Effector memory CD8-positive, alpha-beta T cell (primary cell): ENCODE results near the gene BRD4.
A peak's percentile ranks its signal among the peaks of the same experiment; 100 is the strongest.

ENCODE experiments used
- ATAC-seq: fragments of 150-1000 bp; cut with Tn5 transposase; replicated peaks from 2 replicates; pipeline ENCODE4 v1.10.0; 2021; ENCODE audit warnings: mild to moderate bottlenecking, moderate library complexity
- DNase-seq, 3 experiments: peaks; one replicate each; pipeline ENCODE4 v3.0.0; 2021
- H3K27ac Mint-ChIP-seq, 2 donors: one replicate each; pipeline ENCODE4 v1.8.0; 2022; ENCODE audit warnings: mild to moderate bottlenecking in 2 of 2, mixed read lengths in 2 of 2, moderate library complexity in 2 of 2
- H3K27me3 Mint-ChIP-seq, 2 donors: one replicate each; pipeline ENCODE4 v1.8.0; 2022; ENCODE audit warnings: mixed read lengths in 2 of 2
- H3K36me3 Mint-ChIP-seq: one replicate; pipeline ENCODE4 v1.8.0; 2022; ENCODE audit warnings: mild to moderate bottlenecking, moderate library complexity, mixed read lengths; ENCODE audit not compliant: insufficient read depth
- H3K4me1 Mint-ChIP-seq, 2 donors: one replicate each; pipeline ENCODE4 v1.8.0; 2022; ENCODE audit warnings: low read depth in 2 of 2, mixed read lengths in 2 of 2
- H3K4me3 Mint-ChIP-seq, 2 donors: one replicate each; pipeline ENCODE4 v1.8.0; 2022; ENCODE audit warnings: mild to moderate bottlenecking in 2 of 2, mixed read lengths in 2 of 2, moderate library complexity in 2 of 2
- H3K9me3 Mint-ChIP-seq, 2 donors: one replicate each; pipeline ENCODE4 v1.8.0; 2022; ENCODE audit warnings: mixed read lengths in 2 of 2

Gene BRD4

DNA sequence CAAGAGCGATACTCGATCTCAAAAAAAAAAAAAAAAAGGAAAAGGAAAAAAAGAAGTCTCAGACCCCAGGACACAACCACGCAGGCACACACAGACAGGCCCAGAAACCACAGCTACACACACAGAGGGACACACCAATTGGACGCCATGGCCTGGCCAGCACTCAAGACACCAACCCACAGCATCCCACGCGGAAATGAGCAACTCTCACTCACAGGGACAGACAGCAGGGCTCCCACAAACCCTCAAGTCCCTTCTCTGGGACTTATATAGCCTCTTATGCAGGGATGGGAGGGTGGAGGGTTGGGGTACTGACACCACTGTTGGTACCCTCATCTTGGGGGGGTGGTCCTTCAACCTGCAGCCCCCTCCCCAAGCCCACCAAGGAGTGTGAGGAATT lies 137.4 kb downstream of the BRD4 start:
- H3K27me3 Mint-ChIP-seq, result peaks cover 66 to 83% of the 10 kb centered on the region in 2 donors
- no peaks in the 10 kb centered on the region for H3K9me3 Mint-ChIP-seq
- peaks cover 9 to 15% of the 10 kb centered on the region in 2 donors for H3K4me1 Mint-ChIP-seq
- no peak for DNase-seq
- peak overlapping the region; percentile 18 to 61 for H3K4me3 Mint-ChIP-seq
- no peaks in the 10 kb centered on the region for H3K36me3 Mint-ChIP-seq
- no peak overlapping the region for H3K27ac Mint-ChIP-seq
- ATAC-seq, result no peak

GRCh38 chr19:15191982-15192381 lies 140.4 kb downstream of the BRD4 start:
- Mint-ChIP-seq H3K4me1 (peaks cover 5 to 9% of the 10 kb centered on the region in 2 donors), H3K9me3 (no peaks in the 10 kb centered on the region), H3K4me3 (no peak overlapping the region), H3K27ac (no peak overlapping the region), H3K27me3 (peaks cover 41 to 60% of the 10 kb centered on the region in 2 donors), H3K36me3 (no peaks in the 10 kb centered on the region)
- ATAC-seq (no peak), DNase-seq (no peak)

DNA sequence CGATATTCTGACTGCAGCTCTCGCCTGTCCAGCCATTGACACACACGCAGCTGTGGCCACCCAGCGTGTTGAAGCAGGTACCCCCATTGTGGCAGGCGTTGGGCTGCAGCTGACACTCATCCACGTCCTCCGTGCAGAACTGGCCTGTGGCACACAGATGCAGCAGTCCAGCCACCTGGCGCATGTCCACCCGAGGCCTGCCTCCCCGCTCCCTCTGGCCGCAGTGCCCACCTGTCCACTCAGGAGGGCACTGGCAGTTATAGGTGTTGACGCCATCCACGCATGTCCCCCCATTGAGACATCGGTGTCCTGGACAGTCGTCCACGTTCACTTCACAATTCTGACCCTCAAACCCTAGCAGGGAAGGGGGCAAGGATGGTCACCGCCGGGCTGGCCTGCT lies 140.8 kb downstream of the BRD4 start:
- ATAC-seq (no peak), DNase-seq (no peak)
- H3K36me3 Mint-ChIP-seq, result no peaks in the 10 kb centered on the region
- H3K4me3 Mint-ChIP-seq, result no peak overlapping the region
- H3K27me3 Mint-ChIP-seq, result peaks cover 37 to 55% of the 10 kb centered on the region in 2 donors
- no peak overlapping the region for H3K27ac Mint-ChIP-seq
- no peaks in the 10 kb centered on the region for H3K9me3 Mint-ChIP-seq
- H3K4me1 Mint-ChIP-seq, result peaks cover 5 to 9% of the 10 kb centered on the region in 2 donors

GRCh38 chr19:15188851-15189250 lies 143.5 kb downstream of the BRD4 start:
- DNase-seq, result no peak
- Mint-ChIP-seq H3K9me3 (no peaks in the 10 kb centered on the region), H3K27ac (no peak overlapping the region), H3K27me3 (peaks cover 24 to 57% of the 10 kb centered on the region in 2 donors), H3K36me3 (no peaks in the 10 kb centered on the region), H3K4me1 (peaks cover 0 to 2% of the 10 kb centered on the region in 2 donors), H3K4me3 (no peak overlapping the region)
- ATAC-seq, result no peak

DNA sequence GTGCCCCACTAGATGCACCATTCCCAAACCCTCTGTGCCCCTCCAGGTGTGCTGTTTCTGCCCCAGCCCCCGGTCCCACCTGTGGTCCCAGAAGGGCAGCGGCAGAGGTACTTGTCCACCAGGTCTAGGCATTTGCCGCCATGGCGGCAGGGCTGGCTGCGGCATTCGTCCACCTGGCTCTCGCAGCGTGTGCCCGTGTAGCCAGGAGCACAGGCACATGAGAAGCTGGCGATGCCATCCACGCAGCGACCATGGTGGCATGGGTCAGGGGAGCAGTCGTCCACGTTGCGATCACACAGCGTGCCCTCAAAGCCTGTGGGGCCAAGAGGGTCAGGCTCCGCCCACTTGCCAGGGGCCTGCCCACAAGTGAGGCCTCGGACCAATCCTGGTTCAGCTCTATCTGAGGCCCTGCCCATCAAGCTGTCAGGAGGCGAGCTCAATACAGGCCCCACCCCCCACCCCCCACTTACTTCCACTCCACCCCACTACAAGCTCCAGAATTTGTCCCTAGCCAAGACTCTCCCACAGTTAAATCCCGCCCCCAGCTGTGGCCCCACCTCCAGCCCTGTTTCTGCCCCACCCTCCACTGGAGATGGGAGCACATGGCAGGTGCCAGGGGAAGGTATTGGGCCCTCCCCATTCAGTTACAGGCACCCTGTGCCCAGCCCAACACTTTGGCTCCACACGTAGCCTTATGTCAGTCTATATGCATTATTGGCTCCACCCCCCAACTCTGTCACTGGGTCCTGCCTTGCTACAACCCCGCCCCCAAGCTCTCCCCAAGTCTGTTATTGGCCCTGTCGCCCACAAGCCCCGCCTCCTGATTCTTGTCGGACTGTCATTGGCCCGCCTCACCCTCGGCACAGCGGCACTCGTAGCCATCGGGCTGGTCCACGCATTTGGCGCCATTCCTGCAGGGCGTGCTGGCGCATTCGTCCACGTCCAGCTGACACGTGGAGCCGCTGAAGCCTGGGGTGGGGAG lies 145.0 kb downstream of the BRD4 start:
- Mint-ChIP-seq H3K36me3 (no peaks in the 10 kb centered on the region), H3K27me3 (peaks cover 12 to 42% of the 10 kb centered on the region in 2 donors), H3K4me1 (peaks cover 0 to 2% of the 10 kb centered on the region in 2 donors), H3K27ac (no peak overlapping the region), H3K4me3 (no peak overlapping the region), H3K9me3 (no peaks in the 10 kb centered on the region)
- DNase-seq, result no peak
- no peak for ATAC-seq
